Neuron (in vitro differentiated cells): ENCODE measurements around the gene SCGB1C1.
"Not testable (repeated sequence)": the region's sequence is repeated elsewhere in the genome, so short reads cannot be mapped to it uniquely, and the experiment has no call there.

Experiments
- H2AFZ ChIP-seq: one replicate; pipeline ENCODE4 v1.6.1; 2013; ENCODE audit warnings: low read depth, mild to moderate bottlenecking, inconsistent platforms, low read length, moderate library complexity
- H3K27me3 ChIP-seq: one replicate; pipeline ENCODE4 v1.6.1; 2013; ENCODE audit warnings: low read length; ENCODE audit not compliant: insufficient read depth
- H3K36me3 ChIP-seq: one replicate; pipeline ENCODE4 v1.6.1; 2013; ENCODE audit warnings: low read length; ENCODE audit not compliant: insufficient read depth
- H3K4me1 ChIP-seq: one replicate; pipeline ENCODE4 v1.6.1; 2013; ENCODE audit warnings: low read length; ENCODE audit not compliant: insufficient read depth
- H3K4me3 ChIP-seq: 2 replicates; pipeline ENCODE4 v1.5.1; 2013; ENCODE audit warnings: mild to moderate bottlenecking, low read length, moderate library complexity
- H3K9me3 ChIP-seq: one replicate; pipeline ENCODE4 v1.6.1; 2013; ENCODE audit warnings: low read length

Gene SCGB1C1

DNA sequence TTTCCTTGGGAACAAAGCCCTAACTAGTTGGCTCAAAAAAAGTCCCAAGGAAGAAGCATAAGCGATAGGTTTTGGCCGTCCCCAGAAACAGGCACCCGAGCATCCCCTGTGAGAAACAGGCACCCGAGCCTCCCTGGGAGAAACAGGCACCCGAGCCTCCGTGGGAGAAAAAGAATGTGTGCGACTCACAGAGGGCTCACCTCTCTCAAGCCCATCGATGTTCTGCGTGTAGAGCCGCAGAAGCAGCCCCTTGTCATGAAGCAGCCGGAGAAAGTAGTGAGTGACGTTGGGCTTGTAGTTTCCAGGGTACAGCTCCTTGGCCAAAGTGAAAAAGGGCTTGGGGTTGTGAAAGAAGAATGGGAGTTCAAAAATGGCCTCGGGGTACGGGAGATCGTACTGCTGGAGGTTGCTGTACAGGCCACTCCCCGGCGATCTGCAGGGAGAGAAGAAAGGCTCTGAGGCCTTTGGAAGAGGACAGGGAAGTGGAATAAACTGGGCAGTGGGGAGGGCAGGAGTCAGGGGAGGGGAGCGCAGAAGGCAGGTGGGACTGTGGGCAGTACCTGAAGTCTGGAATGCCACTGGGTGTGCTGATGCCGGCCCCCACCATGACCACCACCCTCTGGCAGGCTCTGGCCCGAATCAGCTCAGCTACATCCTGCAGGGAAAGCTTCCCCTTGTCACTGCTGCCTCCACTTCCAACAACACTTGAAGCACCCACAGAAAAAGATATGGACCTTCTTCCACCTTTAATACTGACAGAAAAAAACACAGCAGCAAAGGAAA is 40.1 kb downstream of the SCGB1C1 start:
- peaks cover 11% of the 10 kb centered on the region for H3K4me1 ChIP-seq
- no peak overlapping the region for H3K4me3 ChIP-seq
- H3K9me3 ChIP-seq, result no peaks in the 10 kb centered on the region
- no peak overlapping the region for H2AFZ ChIP-seq
- no peaks in the 10 kb centered on the region for H3K27me3 ChIP-seq
- H3K36me3 ChIP-seq, result peaks cover 14% of the 10 kb centered on the region

DNA sequence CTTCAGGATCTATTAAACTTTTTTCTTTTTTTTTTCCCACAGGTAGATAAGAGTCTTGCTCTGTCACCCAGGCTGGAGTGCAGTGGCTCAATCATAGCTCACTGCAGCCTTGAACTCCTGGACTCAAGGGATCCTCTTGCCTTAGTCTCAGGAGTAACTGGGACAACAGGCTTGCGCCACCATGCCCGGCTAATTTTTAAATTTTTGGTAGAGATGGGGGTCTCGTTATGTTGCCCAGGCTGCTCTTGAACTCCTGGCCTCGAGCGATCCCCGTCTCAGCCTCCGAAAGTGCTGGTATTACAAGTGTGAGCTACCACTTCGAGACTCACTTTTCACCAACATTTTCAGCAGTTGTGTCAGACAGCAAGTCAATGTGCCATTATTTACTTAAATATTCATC is 42.3 kb downstream of the SCGB1C1 start:
- Histone ChIP-seq H3K4me3 (peak overlapping the region; percentile 86), H2AFZ (no peak overlapping the region), H3K27me3 (no peaks in the 10 kb centered on the region), H3K4me1 (peaks cover 15% of the 10 kb centered on the region), H3K9me3 (no peaks in the 10 kb centered on the region), H3K36me3 (peaks cover 17% of the 10 kb centered on the region)

DNA sequence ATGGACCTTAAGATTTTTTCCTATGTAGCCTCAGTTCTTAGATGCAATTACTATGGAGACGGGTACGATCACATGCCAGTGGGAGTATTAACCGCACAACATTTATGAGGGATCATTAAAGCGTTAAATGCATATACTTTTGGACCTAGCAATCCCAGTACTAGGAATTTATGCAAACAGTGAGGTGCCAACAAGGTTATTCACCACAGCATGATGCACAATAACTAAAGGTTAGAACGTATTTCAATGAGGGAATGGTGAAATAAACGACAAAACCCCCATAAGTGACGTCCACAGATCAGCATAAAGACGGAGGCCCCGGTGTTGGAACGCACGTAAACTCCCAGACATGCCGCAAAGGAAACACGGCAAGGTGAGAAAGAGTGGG is 42.7 kb downstream of the SCGB1C1 start:
- peaks cover 15% of the 10 kb centered on the region for H3K4me1 ChIP-seq
- peak overlapping the region; percentile 86 for H3K4me3 ChIP-seq

DNA sequence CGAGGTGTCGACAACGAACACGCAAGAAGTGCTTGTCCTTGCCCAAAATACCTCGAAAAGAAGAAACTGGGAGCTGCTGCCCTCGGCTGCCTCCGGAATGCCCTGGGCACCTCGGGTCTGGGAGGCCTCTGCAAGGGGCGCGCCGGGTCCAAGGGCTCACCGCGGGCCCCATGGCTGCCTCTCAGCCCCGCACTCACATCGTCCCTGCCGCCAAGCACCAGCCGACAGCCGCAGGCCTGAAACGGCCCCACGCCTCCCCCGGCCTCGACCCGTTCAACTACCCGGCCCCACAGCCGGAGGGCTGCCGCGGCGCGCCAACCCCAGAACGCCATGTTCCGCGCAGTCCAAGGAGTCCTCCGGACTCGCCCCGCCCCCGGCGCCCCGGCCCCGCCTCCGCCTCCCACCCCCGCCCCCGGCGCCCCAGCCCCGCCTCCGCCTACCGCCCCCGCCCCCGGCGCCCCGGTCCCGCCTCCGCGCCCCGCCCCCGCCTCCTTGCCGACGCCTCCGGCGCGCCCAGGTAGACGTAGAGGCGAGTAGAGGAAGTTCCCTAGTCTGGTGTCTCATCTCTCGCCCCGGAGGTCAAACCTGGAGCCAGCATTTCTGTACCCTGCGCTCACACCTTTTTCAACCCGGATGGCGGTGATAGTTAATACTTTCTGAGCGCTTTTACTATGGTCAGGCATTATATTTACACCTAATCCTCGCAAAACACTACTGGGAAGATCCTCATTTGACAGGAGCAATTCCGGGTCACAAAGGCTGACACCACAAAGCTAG is 43.3 kb downstream of the SCGB1C1 start, which contains the start of gene SIRT3:
TSS of gene SIRT3 (minus strand) at position 346 of the 777 bp plus-strand sequence. CDS start at position 332, 14 bp downstream.
- Histone ChIP-seq H3K4me3 (peak within 1 kb of the TSS; percentile 90), H3K9me3 (no peaks in the 10 kb centered on the region), H3K27me3 (no peaks in the 10 kb centered on the region), H2AFZ (peak within 1 kb of the TSS; percentile 33), H3K36me3 (peaks cover 19% of the 10 kb centered on the region), H3K4me1 (peaks cover 15% of the 10 kb centered on the region)

More for the DNA sequence above, 42.7 kb downstream of the SCGB1C1 start:
- Histone ChIP-seq H3K9me3 (no peaks in the 10 kb centered on the region), H3K27me3 (no peaks in the 10 kb centered on the region), H2AFZ (no peak overlapping the region), H3K36me3 (peaks cover 16% of the 10 kb centered on the region)

DNA sequence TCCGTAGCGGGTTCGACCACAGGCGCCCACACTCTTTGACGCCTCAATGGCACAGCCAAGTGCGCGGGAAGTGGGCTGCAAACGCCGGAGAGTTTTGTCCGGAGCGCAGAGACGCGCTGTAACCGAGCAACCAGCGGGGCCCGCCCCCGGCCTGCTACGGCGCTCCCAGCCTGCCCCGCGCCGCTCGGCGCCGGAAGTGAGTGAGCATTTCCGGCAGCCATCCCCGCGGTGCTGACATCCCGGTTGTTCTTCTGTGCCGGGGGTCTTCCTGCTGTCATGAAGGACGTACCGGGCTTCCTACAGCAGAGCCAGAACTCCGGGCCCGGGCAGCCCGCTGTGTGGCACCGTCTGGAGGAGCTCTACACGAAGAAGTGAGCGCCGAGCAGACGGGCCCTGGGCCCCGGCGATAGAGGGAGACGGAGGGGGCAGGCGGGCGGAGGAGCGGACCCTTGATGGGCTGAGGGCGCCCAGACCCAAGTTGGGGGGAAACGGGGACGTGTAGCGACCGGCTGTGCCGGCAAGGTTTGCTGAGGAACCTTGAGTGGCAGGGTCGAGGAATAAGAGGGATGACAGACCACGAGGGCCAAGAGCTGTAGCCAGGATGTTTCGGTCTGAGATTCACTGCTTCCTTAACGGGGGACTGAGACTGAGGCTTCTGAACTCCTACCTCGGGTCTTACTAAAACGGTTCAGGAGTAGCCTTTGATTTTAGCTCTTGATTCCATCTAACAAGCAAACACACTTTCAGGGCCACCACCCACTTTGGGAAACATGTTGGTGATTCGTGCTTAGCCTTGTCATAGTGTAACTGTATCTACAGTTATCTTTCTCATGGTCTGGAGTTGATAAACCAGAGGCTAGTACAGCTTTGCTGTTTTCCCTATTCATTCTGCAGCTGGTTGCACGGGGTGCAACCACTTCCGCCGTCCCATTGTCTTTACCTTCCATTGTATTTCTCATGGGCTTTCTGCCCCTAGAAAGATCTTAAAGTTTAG is 44.2 kb downstream of the SCGB1C1 start, which contains the start of gene PSMD13:
TSS of gene PSMD13 (plus strand) at position 203 of the 994 bp plus-strand sequence. CDS start at position 277, 74 bp downstream.
- peak within 1 kb of the TSS; percentile 90 for H3K4me3 ChIP-seq
- H3K9me3 ChIP-seq, result no peaks in the 10 kb centered on the region
- H3K4me1 ChIP-seq, result peaks cover 15% of the 10 kb centered on the region
- H3K36me3 ChIP-seq, result peaks cover 26% of the 10 kb centered on the region
- peak within 1 kb of the TSS; percentile 33 for H2AFZ ChIP-seq
- H3K27me3 ChIP-seq, result no peaks in the 10 kb centered on the region

DNA sequence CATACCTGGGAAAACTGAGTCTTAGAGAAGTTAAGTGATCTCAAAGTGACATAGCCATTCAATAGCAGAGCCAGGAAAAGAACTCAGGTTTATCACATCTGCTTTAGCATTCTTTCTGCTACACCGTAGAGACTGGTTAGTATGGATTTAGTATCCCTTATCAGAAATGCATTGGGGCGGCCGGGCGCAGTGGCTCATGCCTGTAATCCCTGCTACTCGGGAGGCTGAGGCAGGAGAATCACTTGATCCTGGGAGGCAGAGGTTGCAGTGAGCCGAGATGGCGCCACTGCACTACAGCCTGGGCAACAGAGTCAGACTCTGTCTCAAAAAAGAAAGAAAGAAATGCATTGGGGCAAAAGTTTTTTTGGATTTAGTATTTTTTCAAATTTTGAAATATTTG is 45.5 kb downstream of the SCGB1C1 start:
- Histone ChIP-seq H3K36me3 (peaks cover 31% of the 10 kb centered on the region), H3K4me3 (peak overlapping the region; percentile 90), H3K4me1 (peaks cover 15% of the 10 kb centered on the region)
- H2AFZ ChIP-seq, H3K9me3 ChIP-seq, H3K27me3 ChIP-seq: not testable (repeated sequence)

DNA sequence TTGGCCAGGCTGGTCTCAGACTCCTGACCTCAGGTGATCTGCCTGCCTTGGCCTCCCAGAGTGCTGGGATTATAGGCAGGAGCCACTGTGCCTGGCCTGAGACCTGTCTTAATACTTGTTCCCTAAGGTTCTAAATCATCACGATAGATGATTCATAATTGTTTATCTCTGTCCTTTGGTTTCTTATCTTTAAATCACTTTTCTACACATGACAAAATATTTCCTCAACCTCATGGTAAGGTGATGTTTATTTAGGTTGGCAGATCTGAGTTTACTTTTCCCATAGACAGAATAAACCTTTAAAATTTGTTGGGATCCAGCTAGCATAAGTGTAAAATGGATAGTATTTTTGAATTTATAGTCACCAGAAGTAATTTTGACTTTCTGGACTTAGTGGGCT is 47.4 kb downstream of the SCGB1C1 start:
- H3K9me3 ChIP-seq, result no peaks in the 10 kb centered on the region
- H3K4me1 ChIP-seq, result peaks cover 10% of the 10 kb centered on the region
- H3K36me3 ChIP-seq, result peaks cover 50% of the 10 kb centered on the region
- H2AFZ ChIP-seq, result no peak overlapping the region
- no peaks in the 10 kb centered on the region for H3K27me3 ChIP-seq
- no peak overlapping the region for H3K4me3 ChIP-seq

DNA sequence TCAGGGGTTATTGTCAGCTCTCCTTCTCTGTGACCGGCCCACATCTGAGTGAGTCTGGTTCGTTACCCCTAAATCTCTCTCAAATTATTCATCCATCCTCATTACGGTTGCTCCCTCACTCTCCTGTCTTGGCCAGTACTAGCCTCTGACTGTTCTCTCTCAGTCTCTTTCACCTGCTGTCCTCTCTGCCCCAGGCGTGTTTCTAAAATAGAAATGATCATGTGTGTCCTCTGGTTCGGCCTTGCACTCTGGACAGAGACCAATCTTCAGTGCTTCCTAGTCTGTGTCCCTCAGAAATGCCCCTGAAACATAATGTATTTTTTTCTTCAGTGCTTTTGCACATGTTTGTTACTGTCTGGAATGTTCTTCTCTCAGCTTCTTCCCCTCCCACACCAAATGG is 48.8 kb downstream of the SCGB1C1 start:
- H3K36me3 ChIP-seq, result peaks cover 61% of the 10 kb centered on the region

More for the DNA sequence above, 48.8 kb downstream of the SCGB1C1 start:
- no peak overlapping the region for H2AFZ ChIP-seq
- H3K4me3 ChIP-seq, result no peak overlapping the region
- no peaks in the 10 kb centered on the region for H3K27me3 ChIP-seq
- peaks cover 8% of the 10 kb centered on the region for H3K4me1 ChIP-seq
- no peaks in the 10 kb centered on the region for H3K9me3 ChIP-seq
